IPS DF 6.9 (cell line): Measurements from ENCODE around the gene PPRC1.
A peak's percentile ranks its signal among the peaks of the same experiment; 100 is the strongest.

Experiments
- DNase-seq: peaks from one replicate; pipeline ENCODE4 v3.0.0-alpha.2; 2013; ENCODE audit warnings: low read depth, low spot score
- H3K27ac ChIP-seq: one replicate; pipeline ENCODE4 v1.5.1; 2013; ENCODE audit warnings: low read length, control low read depth
- H3K27me3 ChIP-seq: 2 replicates; pipeline ENCODE4 v1.6.1; 2013; ENCODE audit warnings: mild to moderate bottlenecking, low read length; ENCODE audit not compliant: control insufficient read depth, insufficient read depth
- H3K36me3 ChIP-seq: 2 replicates; pipeline ENCODE4 v1.6.1; 2013; ENCODE audit warnings: low read length; ENCODE audit not compliant: control insufficient read depth, insufficient read depth
- H3K4me1 ChIP-seq: 2 replicates; pipeline ENCODE4 v1.6.1; 2013; ENCODE audit warnings: low read length; ENCODE audit not compliant: control insufficient read depth, insufficient read depth
- H3K4me3 ChIP-seq: 2 replicates; pipeline ENCODE4 v1.5.1; 2013; ENCODE audit warnings: mild to moderate bottlenecking, low read length
- H3K9me3 ChIP-seq: 2 replicates; pipeline ENCODE4 v1.6.1; 2013; ENCODE audit warnings: low read length, inconsistent platforms; ENCODE audit not compliant: control insufficient read depth, insufficient read depth
- WGBS: extraction: QIAGEN DNeasy Blood & Tissue Kit; methylation state at CpG from one replicate; pipeline ENCODE4 v1.1.7; 2013; ENCODE audit warnings: mixed read lengths, missing lambda C conversion rate; ENCODE audit not compliant: insufficient read length, insufficient coverage; 5-methylcytosine and 5-hydroxymethylcytosine counted together

Gene PPRC1

GRCh38 chr10:102111276-102111675 lies 21.6 kb upstream of the PPRC1 start:
- Histone ChIP-seq H3K4me3 (no peak overlapping the region), H3K27ac (no peak overlapping the region), H3K27me3 (no peaks in the 10 kb centered on the region), H3K36me3 (peaks cover 42% of the 10 kb centered on the region), H3K4me1 (peaks cover 6% of the 10 kb centered on the region), H3K9me3 (no peaks in the 10 kb centered on the region)
- WGBS, result no CpG with 5 or more reads among the region's 12 CpGs
- DNase-seq, result no peak

- Histone ChIP-seq H3K27me3 (no peaks in the 10 kb centered on the region), H3K36me3 (peaks cover 37% of the 10 kb centered on the region), H3K27ac (no peak overlapping the region), H3K4me3 (no peak overlapping the region), H3K4me1 (peaks cover 9% of the 10 kb centered on the region), H3K9me3 (no peaks in the 10 kb centered on the region)
- no CpG with 5 or more reads among the region's 3 CpGs for WGBS
- DNase-seq, result no peak
Measured at GRCh38 chr10:102112210-102112817, 20.5 kb upstream of the PPRC1 start.

- no CpG with 5 or more reads among the region's 7 CpGs for WGBS
- Histone ChIP-seq H3K27ac (no peak overlapping the region), H3K9me3 (no peaks in the 10 kb centered on the region), H3K36me3 (peaks cover 29% of the 10 kb centered on the region), H3K4me1 (peaks cover 16% of the 10 kb centered on the region), H3K27me3 (no peaks in the 10 kb centered on the region), H3K4me3 (peak overlapping the region; percentile 84; the same call in 1 of the 2 replicates)
- no peak for DNase-seq
Measured at GRCh38 chr10:102113261-102113955, 19.4 kb upstream of the PPRC1 start.

- Histone ChIP-seq H3K4me1 (peaks cover 22% of the 10 kb centered on the region), H3K27ac (no peak overlapping the region)
- WGBS, result no CpG with 5 or more reads among the region's 45 CpGs
Measured at GRCh38 chr10:102113956-102114857, 18.6 kb upstream of the PPRC1 start.

GRCh38 chr10:102114861-102115618 lies 17.8 kb upstream of the PPRC1 start:
- Histone ChIP-seq H3K9me3 (no peaks in the 10 kb centered on the region), H3K36me3 (peaks cover 13% of the 10 kb centered on the region), H3K27ac (no peak overlapping the region), H3K4me3 (peak overlapping the region; percentile 84; the same call in 1 of the 2 replicates), H3K27me3 (no peaks in the 10 kb centered on the region), H3K4me1 (peaks cover 22% of the 10 kb centered on the region)
- no peak for DNase-seq
- no CpG with 5 or more reads among the region's 23 CpGs for WGBS

More at GRCh38 chr10:102113956-102114857, 18.6 kb upstream of the PPRC1 start:
- peak overlapping the region; percentile 84 for H3K4me3 ChIP-seq
- no peak for DNase-seq
- no peaks in the 10 kb centered on the region for H3K27me3 ChIP-seq
- peaks cover 21% of the 10 kb centered on the region for H3K36me3 ChIP-seq
- H3K9me3 ChIP-seq, result no peaks in the 10 kb centered on the region

- peaks cover 5% of the 10 kb centered on the region for H3K36me3 ChIP-seq
- no peaks in the 10 kb centered on the region for H3K9me3 ChIP-seq
- no CpG with 5 or more reads among the region's 3 CpGs for WGBS
- H3K4me3 ChIP-seq, result no peak overlapping the region
- H3K27me3 ChIP-seq, result no peaks in the 10 kb centered on the region
- H3K4me1 ChIP-seq, result peaks cover 22% of the 10 kb centered on the region
- DNase-seq, result no peak
- H3K27ac ChIP-seq, result no peak overlapping the region
Measured at GRCh38 chr10:102115775-102116174, 17.1 kb upstream of the PPRC1 start.

- Histone ChIP-seq H3K36me3 (no peaks in the 10 kb centered on the region), H3K9me3 (no peaks in the 10 kb centered on the region), H3K27ac (no peak overlapping the region), H3K27me3 (no peaks in the 10 kb centered on the region), H3K4me1 (peaks cover 22% of the 10 kb centered on the region), H3K4me3 (no peak overlapping the region)
- no CpG with 5 or more reads among the region's 1 CpG for WGBS
- DNase-seq, result no peak
Measured at GRCh38 chr10:102116656-102117055, 16.2 kb upstream of the PPRC1 start.

- no peak for DNase-seq
- Histone ChIP-seq H3K27ac (no peak overlapping the region), H3K9me3 (no peaks in the 10 kb centered on the region), H3K27me3 (no peaks in the 10 kb centered on the region), H3K4me3 (no peak overlapping the region), H3K4me1 (peaks cover 24% of the 10 kb centered on the region), H3K36me3 (no peaks in the 10 kb centered on the region)
- WGBS, result no CpG with 5 or more reads among the region's 12 CpGs
Measured at GRCh38 chr10:102117391-102118159, 15.3 kb upstream of the PPRC1 start.

- no CpG with 5 or more reads among the region's 6 CpGs for WGBS
- Histone ChIP-seq H3K4me1 (peaks cover 24% of the 10 kb centered on the region), H3K36me3 (no peaks in the 10 kb centered on the region), H3K27ac (no peak overlapping the region), H3K9me3 (no peaks in the 10 kb centered on the region), H3K4me3 (peak overlapping the region; percentile 93; the same call in 1 of the 2 replicates), H3K27me3 (no peaks in the 10 kb centered on the region)
- no peak for DNase-seq
Measured at GRCh38 chr10:102118867-102119266, 14.0 kb upstream of the PPRC1 start.
